Measurements from ENCODE around the gene HNRNPK.
"Not testable (repeated sequence)": the region's sequence is repeated elsewhere in the genome, so short reads cannot be mapped to it uniquely, and the experiment has no call there.

Gene HNRNPK

DNA sequence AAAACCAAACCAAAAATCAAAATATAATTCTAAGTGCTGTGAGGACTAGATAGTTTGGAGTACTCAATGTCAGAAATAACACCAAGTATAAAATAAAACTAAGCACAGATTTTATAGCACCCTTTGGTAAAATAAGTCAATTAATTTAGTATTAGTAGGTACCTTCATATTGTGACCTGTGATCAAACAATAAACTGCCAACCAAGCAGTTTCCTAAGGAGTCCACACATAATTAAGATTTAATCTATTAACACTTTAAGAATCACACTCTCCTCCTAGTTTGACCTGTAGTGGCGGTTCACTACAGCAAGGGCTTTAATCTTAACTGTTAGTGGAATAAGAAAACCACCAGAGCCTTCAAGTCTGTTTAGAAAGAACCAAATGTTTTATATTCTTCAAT lies 2.8 kb downstream of the HNRNPK start:
- no peak for DNase-seq (ENCODE audit: low read depth in 2 of 2)

DNA sequence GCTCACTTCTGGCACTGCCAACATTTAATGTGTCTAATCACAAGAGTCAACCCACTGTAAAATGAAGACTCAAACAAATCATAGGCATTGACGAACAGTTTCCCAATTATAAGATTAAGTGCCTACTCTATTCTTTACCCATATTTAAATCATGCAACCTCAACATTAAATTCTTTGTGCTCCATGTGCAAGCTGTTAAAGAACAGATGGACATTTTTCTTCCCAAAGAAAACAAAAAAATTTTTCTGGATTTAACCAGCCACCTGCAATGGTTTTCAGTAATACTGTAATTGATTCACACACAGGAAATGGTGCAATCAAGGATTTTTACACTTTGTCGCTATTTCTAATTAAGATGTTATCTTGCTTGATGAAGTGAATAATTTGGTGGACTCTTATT lies 3.6 kb downstream of the HNRNPK start:
- DNase-seq (ENCODE audit: low read depth in 2 of 2): no peak

DNA sequence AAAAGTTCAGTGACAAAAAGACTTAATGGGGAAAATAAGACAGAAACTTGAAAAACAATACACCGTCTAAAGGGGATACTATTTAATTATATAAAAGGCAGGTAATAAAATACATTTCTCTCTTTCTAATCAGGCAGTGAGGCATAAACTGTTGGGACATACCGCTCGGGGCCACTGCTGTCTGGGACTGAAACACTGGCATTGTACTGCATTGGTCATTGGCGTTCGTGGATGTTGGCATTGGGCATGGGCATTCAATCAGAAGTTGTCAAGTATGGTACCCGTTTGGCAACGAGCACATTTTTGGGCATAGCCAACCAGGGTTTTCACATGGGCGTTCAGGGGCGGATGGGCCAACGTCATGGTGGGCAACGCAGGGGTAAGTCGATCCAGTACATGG lies 4.7 kb downstream of the HNRNPK start:
- DNase-seq (ENCODE audit: low read depth in 2 of 2): no peak

DNA sequence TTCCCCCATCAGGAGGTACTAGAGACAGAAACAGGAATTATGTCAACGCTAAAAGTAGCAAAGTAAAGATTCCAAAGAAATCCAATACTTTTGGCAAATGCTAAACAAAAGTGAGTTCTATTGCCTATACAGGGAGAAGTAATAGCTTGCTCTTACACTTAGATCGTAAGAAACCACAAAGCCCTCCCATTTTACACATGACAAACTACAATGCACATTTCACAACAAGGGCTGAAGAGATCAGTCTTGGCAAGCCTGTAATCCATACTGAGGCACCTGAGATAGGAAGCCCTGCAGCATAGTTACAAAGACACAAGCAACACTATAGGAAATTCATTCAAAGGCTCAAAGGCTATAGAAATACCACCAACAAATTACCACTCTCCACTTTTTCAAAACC lies 7.7 kb downstream of the HNRNPK start:
- no peak for DNase-seq (ENCODE audit: low read depth in 2 of 2)

DNA sequence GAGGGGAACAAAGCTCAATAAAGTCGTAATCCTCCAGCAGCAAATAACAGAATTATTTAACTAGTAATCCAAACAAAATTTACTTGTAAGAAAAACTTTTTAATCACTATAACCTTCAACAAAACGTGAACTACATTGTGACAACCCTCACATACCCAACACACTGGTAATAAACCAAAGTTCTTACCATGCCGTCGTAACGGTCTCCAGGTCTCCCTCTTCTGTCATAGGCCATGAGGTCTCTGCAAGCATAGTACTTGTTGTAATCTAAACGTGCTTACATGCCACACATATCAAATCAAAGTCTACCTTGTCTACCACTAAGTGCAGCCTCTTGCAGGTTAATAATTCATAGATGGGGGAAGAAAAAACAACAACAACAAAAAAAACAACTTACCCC lies 8.5 kb downstream of the HNRNPK start:
- no peak for DNase-seq (ENCODE audit: low read depth in 2 of 2)

DNA sequence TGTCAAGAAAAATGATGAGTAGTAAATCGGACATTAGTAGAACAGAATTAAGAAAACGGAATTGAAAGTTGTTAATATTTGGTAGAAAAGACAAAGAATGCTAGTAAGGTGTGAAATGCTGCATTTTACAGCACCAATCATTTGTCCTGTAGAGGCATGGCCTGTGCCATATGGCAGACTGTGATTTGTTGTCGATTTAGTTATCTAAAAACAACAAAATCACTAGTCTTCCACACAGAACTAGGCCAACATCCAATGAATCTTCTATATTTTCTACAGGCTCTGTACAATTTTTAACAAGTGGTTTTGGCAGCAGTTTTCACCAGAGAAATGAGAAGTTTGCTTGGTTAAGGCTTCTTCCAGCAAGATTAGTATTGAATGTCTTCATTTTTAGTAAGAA lies 10.4 kb downstream of the HNRNPK start:
- DNase-seq (ENCODE audit: low read depth in 2 of 2): no peak

DNA sequence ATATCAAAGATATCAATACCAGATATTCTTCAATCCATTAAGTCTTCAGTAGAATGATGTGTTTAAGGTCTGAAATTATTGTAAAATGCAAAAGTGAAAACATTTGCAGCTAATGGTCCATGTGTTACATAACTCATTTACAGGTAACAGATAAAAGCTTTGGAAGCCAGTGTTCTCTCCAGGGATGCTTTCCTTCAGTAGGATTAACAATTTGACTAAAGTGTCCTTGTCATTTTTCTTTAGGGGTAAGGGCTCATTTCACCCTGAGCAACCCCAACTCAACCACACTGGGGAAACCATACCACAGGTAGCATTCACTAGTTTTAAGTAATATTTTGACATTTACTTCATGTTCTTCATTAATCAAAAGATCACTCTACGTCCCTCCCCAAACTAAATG lies 12.9 kb downstream of the HNRNPK start:
- DNase-seq (ENCODE audit: low read depth in 2 of 2): no peak

DNA sequence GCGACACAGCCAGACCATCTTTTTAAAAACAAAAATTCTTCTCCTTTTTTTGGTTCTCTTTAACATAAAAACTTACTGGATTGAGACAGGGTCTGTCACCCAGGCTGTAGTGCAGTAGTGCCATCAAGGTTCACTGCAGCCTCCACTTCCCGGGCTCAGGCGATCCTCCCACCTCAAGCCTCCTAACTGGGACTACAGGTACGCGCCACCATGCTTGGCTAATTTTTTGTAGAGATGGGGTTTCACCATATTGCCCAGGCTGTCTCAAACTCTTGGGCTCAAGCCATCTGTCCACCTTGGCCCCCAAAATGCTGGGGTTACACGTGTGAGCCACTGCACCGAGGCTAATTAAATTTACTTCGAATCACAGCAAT lies 13.8 kb downstream of the HNRNPK start:
- no peak for DNase-seq (ENCODE audit: low read depth in 2 of 2)

DNA sequence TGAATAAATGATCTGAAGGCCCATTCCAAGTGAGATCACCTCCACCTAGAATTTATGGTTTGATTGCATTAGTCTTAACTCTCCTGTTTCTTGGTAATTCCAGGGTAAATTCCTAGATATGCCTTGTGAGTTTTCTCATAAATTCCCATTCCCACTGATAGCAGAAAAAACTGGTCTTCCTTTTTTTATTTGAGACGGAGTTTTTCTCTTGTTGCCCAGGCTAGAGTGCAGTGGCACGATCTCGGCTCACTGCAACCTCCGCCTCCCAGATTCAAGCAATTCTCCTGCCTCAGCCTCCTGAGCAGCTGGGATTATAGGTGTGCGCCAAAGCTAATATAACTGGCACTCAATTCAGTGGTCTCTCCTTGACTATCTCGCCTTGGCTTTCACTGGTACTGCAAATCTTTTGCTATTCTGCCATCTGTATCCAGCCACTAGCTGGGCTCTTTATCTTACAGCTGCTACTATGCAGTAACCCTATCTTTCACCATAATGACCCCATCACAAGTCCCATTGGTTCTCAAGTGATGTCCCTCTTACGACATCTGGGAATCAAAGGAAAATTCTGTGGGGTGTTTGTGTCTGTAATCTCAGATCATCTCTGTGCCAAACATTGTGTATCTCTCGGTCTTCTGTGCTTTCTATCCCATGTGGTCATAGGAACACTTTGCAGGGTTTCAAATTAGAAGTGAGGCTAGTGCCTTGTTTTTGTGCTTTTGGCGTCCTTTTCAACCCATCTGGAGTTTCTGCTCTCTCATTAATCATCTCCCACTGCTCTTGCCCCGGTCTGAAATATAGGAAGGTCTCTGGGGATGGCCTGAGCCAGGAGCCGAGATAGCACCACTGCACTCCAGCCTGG lies 14.4 kb downstream of the HNRNPK start:
- no peak for DNase-seq (ENCODE audit: low read depth in 2 of 2)

DNA sequence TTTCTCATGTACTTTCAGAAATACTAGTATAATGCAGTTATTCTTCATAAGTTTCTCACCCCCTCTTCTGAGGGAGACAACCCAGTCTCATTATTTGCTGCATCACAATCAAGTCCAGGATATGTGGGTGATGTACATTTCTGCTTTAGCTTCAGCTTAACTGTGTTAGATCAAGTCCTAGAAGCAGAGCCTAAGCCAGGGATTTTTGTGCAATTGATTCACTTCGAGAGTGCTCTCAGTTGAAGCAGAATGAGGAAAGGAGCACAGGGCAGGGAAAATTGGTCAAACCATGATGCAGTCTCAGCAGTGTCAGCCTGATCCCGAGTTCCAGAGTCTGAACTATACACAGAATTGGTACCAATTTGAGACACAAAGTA lies 15.1 kb downstream of the HNRNPK start:
- no peak for DNase-seq (ENCODE audit: low read depth in 2 of 2)

DNA sequence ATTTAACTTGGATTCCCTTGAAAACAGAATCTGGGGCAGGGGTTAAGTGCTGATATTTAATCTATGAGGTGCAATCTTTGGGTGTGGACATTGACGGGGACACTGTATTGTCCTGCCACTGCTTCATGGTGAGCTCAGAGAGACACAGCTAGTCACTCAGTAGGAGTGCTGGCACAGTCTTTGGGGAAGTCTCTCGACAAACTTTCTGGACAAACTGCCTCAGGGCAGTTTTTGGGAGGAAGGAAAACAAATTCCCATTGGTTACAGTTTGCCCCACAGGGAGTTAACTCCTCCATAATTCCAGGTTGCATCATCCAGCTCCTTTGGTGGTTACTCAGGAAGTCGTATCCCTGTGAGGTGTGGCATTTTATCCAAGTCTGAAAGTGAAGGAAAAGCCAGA lies 17.9 kb downstream of the HNRNPK start:
- no peak for DNase-seq (ENCODE audit: low read depth in 2 of 2)

DNA sequence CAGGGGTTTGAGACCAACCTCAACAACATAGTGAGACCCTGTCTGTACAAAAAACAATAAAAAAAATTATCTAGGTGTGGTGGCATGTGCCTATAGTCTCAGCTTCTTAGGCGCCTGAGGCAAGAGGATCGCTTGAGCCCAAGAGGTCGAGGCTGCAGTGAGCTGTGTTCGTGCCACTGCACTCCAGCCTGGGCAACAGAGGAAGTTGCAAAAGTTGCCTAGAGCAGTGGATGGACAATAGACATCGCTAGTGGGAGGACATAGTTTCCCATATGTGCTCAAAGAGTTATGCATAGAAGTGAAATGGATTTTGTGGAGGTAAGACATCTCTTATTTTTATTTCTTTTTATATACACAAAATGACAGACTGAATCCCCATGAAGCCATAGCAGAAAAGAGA lies 19.0 kb downstream of the HNRNPK start:
- DNase-seq (ENCODE audit: low read depth in 2 of 2): no peak

DNA sequence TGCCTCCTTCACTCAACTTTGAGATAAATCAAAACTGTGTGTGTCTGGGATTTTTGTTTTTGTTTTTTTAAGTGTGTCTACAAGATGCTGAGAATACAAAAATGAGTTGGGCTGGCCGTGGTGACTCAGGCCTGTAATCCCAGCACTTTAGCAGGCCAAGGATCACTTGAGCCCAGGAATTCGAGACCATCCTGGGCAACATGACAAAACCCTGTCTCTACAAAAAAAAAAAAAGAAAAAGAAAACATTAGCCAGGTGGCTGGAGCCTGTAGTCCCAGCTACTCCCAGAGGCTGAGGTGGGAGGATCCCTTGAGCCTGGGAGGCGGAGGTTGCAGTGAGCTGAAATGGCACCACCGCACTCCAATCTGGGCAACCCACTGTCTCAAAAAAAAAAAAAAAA lies 21.0 kb downstream of the HNRNPK start:
- DNase-seq (ENCODE audit: low read depth in 2 of 2): no peak

DNA sequence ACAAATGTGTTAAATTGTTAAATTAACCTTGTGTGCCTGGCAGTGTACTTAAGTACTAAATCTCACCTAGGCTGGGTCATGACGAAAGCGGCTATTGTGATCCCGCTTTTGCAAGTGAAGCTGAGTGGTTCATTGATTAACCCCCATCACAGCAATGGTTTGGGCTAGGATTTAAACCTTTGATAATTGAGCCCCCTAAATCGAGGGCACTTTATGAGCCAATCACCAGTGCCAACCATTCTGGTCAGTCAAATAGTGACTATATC lies 22.8 kb downstream of the HNRNPK start:
- DNase-seq (ENCODE audit: low read depth in 2 of 2): no peak

DNA sequence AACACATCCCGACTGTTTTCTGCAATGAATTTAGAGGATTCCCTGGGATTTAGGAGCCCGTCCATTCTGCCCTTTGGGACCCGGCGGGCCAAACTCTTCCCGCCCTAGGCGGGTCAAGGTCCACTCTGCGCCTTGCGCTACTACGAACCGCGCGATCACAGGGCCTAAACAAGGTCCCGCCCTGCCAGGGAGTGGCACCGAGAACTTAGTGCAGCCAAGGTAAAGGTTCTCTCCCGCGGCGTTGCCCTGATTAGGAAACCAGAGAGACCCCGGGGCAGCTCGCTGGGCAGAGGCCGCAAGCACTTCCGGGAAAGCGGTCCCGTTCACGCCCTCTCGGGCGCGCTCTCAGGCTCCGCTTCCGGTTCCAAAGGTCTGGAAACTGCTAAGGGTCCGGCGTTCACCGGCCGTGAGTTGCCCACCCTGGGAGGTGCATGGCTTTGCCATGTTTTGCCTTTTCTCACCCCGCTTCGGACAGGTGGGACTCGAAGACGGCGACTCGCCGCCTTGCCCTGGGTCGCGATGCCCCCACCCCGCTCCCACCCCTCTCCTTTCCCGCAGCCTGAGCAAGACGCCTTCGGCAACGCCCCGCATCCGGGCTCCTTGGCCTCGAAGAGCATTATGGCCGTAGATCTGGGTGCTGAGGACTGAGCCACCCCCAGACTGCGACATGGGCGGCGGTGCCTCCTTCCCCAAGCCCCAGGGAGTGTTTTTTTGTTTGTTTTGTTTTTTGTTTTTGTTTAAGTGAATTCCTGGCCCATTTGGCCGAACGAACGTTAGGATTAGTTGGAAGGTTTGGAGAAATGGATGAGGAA lies 23.4 kb downstream of the HNRNPK start:
- DNase-seq (ENCODE audit: low read depth in 2 of 2): peak in 1 of 2 donors; percentile 51

DNA sequence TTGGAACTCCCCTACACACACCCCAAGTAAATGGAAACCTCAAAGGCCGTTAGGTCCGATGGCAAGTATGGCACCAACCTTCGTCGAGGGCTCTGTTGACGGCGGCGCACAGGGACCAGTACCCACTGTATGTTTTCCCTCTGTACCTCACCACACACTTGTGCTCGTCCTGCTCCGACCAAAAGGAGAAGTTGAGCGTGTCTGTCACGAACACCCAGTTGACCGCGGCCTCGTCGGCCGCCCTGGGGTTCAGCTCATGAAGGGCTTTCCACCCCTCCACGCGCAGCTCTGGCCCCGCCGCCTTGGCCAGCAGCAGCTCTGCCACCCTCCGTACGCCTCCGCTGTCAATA lies 24.0 kb downstream of the HNRNPK start:
- peak in 1 of 2 donors; percentile 10 for DNase-seq (ENCODE audit: low read depth in 2 of 2)

DNA sequence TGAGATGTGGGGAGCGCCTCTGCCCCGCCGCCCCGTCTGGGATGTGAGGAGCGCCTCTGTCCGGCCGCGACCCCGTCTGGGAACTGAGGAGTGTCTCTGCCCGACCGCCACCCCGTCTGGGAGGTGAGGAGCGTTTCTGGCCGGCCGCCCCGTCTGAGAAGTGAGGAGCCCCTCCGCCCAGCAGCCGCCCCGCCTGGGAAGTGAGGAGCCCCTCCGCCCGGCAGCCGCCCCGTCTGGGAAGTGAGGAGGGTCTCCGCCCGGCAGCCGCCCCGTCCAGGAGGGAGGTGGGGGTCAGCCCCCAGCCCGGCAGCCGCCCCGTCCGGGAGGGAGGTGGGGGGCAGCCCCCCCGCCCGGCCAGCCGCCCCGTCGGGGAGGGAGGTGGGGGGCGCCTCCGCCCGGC lies 31.9 kb downstream of the HNRNPK start:
- DNase-seq (ENCODE audit: low read depth in 2 of 2): not testable (repeated sequence)

DNA sequence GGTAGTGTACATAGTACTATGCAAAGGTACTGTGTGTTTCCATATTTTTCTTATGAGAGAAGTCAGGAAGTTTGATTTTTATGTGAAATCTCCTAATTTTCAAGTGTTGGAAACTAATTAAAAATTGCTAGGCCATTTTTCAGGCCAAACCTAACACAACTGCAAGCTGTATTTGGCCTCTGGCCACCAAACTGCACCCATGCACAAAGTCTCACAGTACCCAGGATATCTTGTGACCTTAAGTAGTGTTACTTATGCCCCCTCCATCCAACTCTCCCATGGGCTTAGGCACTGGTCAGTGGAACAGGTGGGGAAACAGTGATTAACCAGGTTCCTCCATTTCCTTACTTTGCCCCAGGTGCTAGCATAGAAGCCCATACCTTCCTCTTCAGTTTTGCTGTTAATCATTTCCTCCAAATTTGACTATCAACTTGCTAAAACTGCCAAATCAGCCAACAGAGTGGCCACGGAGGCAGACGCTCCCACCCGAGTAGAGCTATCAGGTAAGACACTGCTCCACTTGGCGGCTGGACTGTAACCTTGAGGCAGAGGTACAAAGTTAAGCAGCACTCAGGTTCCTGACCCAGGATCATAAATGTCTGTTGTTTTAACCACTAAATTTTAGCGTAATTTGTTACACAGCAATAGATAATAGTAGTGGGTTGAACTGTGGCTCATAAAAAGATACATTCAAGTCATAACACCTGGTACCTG lies 39.3 kb downstream of the HNRNPK start:
- DNase-seq (ENCODE audit: low read depth in 2 of 2): no peak

DNA sequence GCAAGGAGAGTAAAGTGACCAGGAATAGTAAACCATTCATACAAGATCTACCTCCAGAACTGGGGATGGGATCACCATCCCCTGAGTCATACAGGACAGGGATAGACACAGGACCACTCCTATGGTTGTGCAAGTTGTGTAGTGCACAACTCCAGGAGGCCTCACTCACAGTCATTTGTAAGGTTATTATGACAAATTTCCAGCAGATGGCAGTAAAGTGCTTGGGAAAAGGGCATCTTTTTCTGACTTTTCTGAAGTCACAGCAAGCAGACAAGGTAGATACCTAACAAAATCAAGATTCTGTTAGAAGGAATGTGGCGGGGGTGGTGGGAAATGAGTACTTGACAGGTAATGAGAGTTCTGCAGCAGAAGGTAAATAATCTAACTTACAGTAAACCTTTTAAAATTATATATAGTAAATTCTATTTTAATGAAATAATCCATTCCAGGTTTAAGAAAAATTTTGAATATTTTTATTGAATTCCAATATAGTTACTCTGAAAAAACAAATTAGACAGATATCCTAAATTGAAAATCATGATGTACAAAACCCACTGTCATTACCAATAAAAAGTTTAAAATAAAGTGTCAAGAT lies 42.1 kb downstream of the HNRNPK start:
- peak in 1 of 2 donors; percentile 9 for DNase-seq (ENCODE audit: low read depth in 2 of 2)

DNA sequence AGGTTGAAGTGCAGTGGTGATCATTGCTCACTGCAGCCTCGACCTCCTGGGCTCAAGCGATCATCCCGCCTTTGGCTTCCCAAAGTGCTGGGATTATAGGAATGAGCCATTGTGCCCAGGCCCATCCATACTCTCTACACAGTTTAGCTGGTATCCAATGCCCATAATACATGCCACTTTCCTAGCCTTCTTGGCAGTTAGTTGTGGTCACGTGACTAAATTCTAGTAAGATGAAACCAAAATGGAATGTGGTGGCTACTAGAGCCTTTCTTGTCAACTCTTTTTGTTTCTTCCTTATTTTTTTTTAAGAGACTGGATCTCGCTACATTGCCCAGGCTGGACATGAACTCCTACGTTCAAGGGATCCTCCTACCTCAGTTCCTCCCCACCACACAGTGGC lies 43.5 kb downstream of the HNRNPK start:
- no peak for DNase-seq (ENCODE audit: low read depth in 2 of 2)

DNA sequence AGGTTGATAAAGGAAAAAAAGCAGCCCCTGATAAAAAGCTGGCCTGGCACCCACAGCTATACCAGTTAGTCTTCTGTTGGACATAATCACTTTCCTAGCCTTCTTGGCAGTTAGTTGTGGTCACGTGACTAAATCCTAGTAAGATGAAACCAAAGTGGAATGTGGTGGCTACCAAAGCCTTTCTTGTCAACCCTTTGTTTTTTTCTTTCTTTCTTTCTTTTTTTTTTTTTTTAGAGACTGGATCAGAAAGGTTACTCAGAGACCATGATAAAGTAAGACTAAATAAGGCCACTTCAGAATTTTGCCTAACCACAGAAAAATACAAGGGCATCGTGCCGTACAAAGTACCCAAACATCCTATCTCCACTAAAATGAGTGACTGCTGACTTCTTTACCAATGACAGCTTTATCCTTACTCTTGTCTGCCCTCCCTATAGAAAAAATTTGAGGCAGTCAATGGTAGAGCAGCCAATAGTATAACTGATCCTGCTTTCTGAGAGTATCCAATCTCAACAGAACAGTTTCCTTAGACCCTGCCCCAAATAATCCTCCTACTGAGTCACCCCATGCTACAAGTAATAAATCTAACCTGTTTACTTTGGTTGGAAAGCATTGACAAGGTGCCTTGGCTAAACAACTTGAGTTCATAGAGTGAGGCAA lies 44.6 kb downstream of the HNRNPK start:
- no peak for DNase-seq (ENCODE audit: low read depth in 2 of 2)
